DOHH2 (cell line): ENCODE measurements around the gene SYVN1.
"Not testable (repeated sequence)": the region's sequence is repeated elsewhere in the genome, so short reads cannot be mapped to it uniquely, and the experiment has no call there.

Source experiments
- H3F3A ChIP-seq: fragments of 200-600 bp; sonication (generic), shearing (Covaris generic); 2 replicates; pipeline ENCODE4 v1.6.0; 2016; ENCODE audit warnings: antibody characterized with exemption, mild to moderate bottlenecking; ENCODE audit not compliant: control insufficient read depth, insufficient read depth
- H3K27ac ChIP-seq: fragments of 200-600 bp; sonication (generic); 2 replicates; pipeline ENCODE4 v1.5.1; 2014; ENCODE audit warnings: low read depth, mild to moderate bottlenecking, low read length, moderate library complexity
- H3K27me3 ChIP-seq: fragments of 200-600 bp; sonication (generic); 2 replicates; pipeline ENCODE4 v1.6.1; 2014; ENCODE audit warnings: mild to moderate bottlenecking, low read length, mixed read lengths; ENCODE audit not compliant: control insufficient read depth
- H3K36me3 ChIP-seq: fragments of 200-600 bp; sonication (generic); 2 replicates; pipeline ENCODE4 v1.6.1; 2014; ENCODE audit warnings: mild to moderate bottlenecking, low read length, moderate library complexity, mixed read lengths; ENCODE audit not compliant: control insufficient read depth
- H3K4me1 ChIP-seq: fragments of 200-600 bp; sonication (generic); 2 replicates; pipeline ENCODE4 v1.6.1; 2014; ENCODE audit warnings: mild to moderate bottlenecking, low read length, mixed read lengths; ENCODE audit not compliant: control insufficient read depth
- H3K4me2 ChIP-seq: fragments of 200-600 bp; sonication (generic); 2 replicates; pipeline ENCODE4 v1.6.0; 2014; ENCODE audit warnings: mild to moderate bottlenecking, low read length, moderate library complexity
- H3K4me3 ChIP-seq: fragments of 200-600 bp; sonication (generic); 2 replicates; pipeline ENCODE4 v1.5.1; 2014; ENCODE audit warnings: mild to moderate bottlenecking, low read length, mixed read lengths
- H3K79me2 ChIP-seq: fragments of 200-600 bp; sonication (generic); 2 replicates; pipeline ENCODE4 v1.6.1; 2014; ENCODE audit warnings: mild to moderate bottlenecking, low read length, mixed read lengths; ENCODE audit not compliant: control insufficient read depth
- H3K9me2 ChIP-seq: fragments of 200-600 bp; sonication (generic); replicated peaks from 2 replicates; pipeline ENCODE4 v1.6.1; 2014; ENCODE audit warnings: mild to moderate bottlenecking, low read length, mixed read lengths; ENCODE audit not compliant: control insufficient read depth
- H3K9me3 ChIP-seq: fragments of 200-600 bp; sonication (generic); 2 replicates; pipeline ENCODE4 v1.6.1; 2014; ENCODE audit warnings: antibody characterized with exemption, low read length, mixed read lengths; ENCODE audit not compliant: control insufficient read depth, insufficient read depth
- H4K20me1 ChIP-seq: fragments of 200-600 bp; sonication (generic); 2 replicates; pipeline ENCODE4 v1.6.0; 2014; ENCODE audit warnings: low read depth, mild to moderate bottlenecking, antibody characterized with exemption, low read length, moderate library complexity; ENCODE audit not compliant: control insufficient read depth, insufficient read depth
- CTCF ChIP-seq: fragments of 200-600 bp; sonication (generic); IDR thresholded peaks from one replicate; pipeline ENCODE4 v1.5.1; 2014; ENCODE audit warnings: antibody characterized with exemption, mild to moderate bottlenecking, low read depth, low read length; ENCODE audit not compliant: poor library complexity, severe bottlenecking
- EZH2phosphoT487 ChIP-seq: fragments of 200-600 bp; sonication (generic); IDR thresholded peaks from 2 replicates; pipeline ENCODE4 v1.6.1; 2017; ENCODE audit warnings: borderline replicate concordance, mild to moderate bottlenecking, antibody characterized with exemption, low read length, moderate library complexity, mixed read lengths

SYVN1 gene

DNA sequence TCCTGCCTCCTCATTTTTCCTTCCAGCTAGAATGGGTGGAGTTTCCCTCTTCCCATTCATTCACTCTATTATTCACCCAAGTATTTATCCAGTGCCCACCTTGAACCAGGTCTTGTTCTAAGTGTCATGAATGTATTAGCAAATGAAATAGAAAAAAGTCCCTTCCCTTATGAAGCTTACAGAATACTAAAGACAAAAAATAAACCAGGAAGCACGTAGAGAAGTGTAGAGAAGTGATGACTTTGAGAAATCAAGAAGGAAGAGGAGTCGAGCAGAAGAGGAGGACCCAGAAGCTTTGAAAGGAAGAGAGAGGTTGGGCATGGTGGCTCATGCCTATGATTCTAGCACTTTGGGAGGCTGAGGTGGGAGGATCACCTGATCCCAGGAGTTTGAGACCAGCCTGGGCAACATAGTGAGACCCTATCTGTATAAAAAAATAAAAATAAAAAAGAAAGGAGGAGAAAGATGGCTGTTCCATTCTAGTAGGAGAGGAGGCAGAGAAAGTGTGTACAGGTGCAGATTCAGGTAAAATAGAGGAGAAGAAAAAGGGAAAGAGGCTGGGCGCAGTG, 17.1 kb upstream of the SYVN1 start:
- no peaks in the 10 kb centered on the region for H4K20me1 ChIP-seq
- no peak overlapping the region for H3K27ac ChIP-seq
- H3K27me3 ChIP-seq: no peaks in the 10 kb centered on the region
- H3K9me2 ChIP-seq: no peaks in the 10 kb centered on the region
- peak overlapping the region; percentile 60 for H3K4me2 ChIP-seq
- peak overlapping the region; percentile 3; the same call in 1 of the 2 replicates for H3K4me3 ChIP-seq
- H3K36me3 ChIP-seq: no peaks in the 10 kb centered on the region
- TF ChIP-seq EZH2phosphoT487 (no peak), CTCF (no peak)
- peaks cover 9% of the 10 kb centered on the region; the same call in 1 of the 2 replicates for H3K9me3 ChIP-seq
- H3K4me1 ChIP-seq: peaks cover 56% of the 10 kb centered on the region
- peaks cover 28% of the 10 kb centered on the region for H3F3A ChIP-seq
- no peaks in the 10 kb centered on the region for H3K79me2 ChIP-seq

DNA sequence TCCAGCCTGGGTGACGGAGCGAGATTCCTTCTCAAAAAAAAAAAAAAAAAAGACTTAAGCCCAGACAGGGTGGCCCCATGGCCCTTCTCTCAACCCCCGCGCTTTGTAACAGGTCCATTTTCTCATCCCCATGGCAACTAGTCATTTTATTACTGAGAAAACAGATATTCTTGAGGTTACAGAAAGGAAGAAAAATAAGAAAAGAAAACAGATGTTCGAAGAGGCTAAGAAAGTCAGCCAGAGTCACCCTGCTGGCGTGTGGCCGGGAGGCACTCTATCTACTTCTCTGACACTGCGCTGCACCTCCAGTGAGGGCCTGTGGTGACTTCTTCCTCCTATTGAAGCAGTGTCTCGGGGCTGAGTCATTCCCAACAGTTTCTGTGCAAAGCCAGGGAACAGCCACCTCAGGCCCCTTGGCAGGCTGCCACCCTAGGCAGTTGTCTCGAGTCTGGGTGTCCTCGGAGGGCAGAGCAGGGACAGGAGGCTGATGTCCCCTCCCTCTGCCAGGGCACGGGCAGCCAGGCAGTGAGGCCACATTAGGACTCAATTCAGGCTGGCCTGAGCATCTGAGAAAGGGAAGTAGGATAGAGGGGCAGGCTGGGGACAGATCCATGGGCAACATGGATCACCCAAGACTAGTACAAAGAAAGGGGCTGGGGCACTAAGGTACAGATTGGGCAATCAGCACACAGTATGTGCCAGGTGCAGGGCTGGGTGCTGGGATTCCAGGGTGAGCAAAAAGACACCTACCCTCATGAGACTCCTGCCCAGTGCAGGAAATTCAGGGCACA, 16.4 kb upstream of the SYVN1 start:
- peak overlapping the region; percentile 3; the same call in 1 of the 2 replicates for H3K4me3 ChIP-seq
- H3K27ac ChIP-seq: no peak overlapping the region; the same call in 1 of the 2 replicates

GRCh38 chr11:65150131-65150508, 15.8 kb upstream of the SYVN1 start:
- H4K20me1 ChIP-seq, H3K4me3 ChIP-seq, H3K4me2 ChIP-seq, H3K27me3 ChIP-seq, H3K36me3 ChIP-seq, H3K9me2 ChIP-seq, H3K27ac ChIP-seq, H3K79me2 ChIP-seq, H3K9me3 ChIP-seq: not testable (repeated sequence)
- peaks cover 26% of the 10 kb centered on the region for H3F3A ChIP-seq
- peaks cover 62% of the 10 kb centered on the region for H3K4me1 ChIP-seq

More for the DNA sequence above, 16.4 kb upstream of the SYVN1 start:
- TF ChIP-seq EZH2phosphoT487: no peak
- TF ChIP-seq CTCF: no peak
- H3K9me2 ChIP-seq: no peaks in the 10 kb centered on the region
- H3K9me3 ChIP-seq: peaks cover 9% of the 10 kb centered on the region; the same call in 1 of the 2 replicates
- H3K4me2 ChIP-seq: peak overlapping the region; percentile 60
- H3K27me3 ChIP-seq: no peaks in the 10 kb centered on the region
- H3K79me2 ChIP-seq: no peaks in the 10 kb centered on the region
- H3K36me3 ChIP-seq: no peaks in the 10 kb centered on the region
- H3K4me1 ChIP-seq: peaks cover 57% of the 10 kb centered on the region
- H3F3A ChIP-seq: peaks cover 25% of the 10 kb centered on the region
- H4K20me1 ChIP-seq: no peaks in the 10 kb centered on the region

DNA sequence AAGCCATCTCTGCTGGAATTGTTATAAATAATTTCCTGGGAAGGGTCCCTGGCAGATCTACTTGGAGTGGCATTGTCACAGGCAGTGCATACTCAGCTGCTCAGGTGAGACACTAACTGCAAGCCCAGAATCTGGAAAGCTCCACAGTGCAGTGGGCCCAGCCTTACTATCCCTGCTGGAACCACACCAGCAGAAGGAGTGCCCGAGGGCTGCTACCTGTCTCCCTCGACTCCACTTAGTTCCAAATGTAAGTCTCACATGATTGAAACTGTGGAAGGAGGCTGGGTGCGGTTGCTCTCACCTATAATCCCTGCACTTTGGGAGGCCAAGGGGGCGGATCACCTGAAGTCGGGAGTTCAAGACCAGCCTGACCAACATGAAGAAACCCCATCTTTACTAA, 14.3 kb upstream of the SYVN1 start:
- H3K27me3 ChIP-seq: no peaks in the 10 kb centered on the region
- H3K27ac ChIP-seq: no peak overlapping the region
- no peak overlapping the region for H3K4me2 ChIP-seq
- H3K4me3 ChIP-seq: no peak overlapping the region
- H3F3A ChIP-seq: peaks cover 25% of the 10 kb centered on the region
- H3K36me3 ChIP-seq: no peaks in the 10 kb centered on the region
- H3K9me3 ChIP-seq: peaks cover 9% of the 10 kb centered on the region; the same call in 1 of the 2 replicates
- H3K4me1 ChIP-seq: peaks cover 74% of the 10 kb centered on the region
- H3K9me2 ChIP-seq: no peaks in the 10 kb centered on the region
- TF ChIP-seq CTCF (no peak), EZH2phosphoT487 (no peak)
- H4K20me1 ChIP-seq: no peaks in the 10 kb centered on the region
- no peaks in the 10 kb centered on the region for H3K79me2 ChIP-seq
